ENCODE data around the gene OR1D5.
"Not testable (repeated sequence)": the region's sequence is repeated elsewhere in the genome, so short reads cannot be mapped to it uniquely, and the experiment has no call there.

The OR1D5 gene

DNA sequence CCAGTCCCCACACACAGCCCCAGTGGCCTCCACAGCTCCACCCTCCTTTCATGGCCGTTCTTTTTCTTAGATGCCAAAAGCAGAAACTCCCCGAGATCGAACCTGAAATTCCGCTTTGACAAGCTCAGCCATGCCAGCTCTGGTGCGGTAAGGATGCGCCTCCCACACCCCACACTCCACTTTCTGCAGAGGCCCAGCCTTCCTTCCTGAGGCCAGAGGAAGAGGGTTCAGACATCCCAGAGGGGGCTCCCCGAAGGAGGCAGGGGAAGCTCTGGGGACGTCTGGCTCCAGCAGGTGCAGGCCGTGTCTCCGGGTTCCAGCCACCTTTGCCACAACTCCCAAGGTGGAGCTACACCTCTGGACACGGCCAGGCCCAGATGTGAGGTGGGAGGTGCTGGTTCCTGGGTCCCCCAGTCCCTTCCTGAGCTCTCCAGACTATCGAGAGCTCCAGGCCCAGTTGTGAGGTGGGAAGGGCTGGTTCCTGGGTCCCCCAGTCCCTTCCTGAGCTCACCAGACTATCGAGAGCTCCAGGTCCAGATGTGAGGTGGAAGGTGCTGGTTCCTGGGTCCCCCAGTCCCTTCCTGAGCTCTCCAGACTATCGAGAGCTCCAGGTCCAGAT lies 32.4 kb downstream of the OR1D5 start:
- not testable (repeated sequence) for DNase-seq

DNA sequence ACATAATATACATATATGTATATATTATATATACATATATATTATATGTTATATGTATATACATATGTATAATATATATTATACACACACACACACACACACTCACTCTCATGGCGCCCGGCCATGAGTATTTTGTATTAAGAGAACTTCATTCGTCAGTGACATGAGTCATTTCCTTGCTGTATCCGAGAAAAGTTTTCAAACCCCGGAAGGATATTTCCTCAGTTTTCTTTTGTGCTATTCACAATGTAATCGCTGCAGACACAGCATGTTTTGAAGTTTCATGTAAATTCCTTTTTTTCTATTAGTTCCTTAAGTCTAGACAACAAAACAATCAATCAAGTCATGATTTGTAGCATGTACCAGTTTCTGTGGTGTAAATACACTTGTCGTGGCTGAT lies 33.3 kb downstream of the OR1D5 start:
- DNase-seq = peak; percentile 65

DNA sequence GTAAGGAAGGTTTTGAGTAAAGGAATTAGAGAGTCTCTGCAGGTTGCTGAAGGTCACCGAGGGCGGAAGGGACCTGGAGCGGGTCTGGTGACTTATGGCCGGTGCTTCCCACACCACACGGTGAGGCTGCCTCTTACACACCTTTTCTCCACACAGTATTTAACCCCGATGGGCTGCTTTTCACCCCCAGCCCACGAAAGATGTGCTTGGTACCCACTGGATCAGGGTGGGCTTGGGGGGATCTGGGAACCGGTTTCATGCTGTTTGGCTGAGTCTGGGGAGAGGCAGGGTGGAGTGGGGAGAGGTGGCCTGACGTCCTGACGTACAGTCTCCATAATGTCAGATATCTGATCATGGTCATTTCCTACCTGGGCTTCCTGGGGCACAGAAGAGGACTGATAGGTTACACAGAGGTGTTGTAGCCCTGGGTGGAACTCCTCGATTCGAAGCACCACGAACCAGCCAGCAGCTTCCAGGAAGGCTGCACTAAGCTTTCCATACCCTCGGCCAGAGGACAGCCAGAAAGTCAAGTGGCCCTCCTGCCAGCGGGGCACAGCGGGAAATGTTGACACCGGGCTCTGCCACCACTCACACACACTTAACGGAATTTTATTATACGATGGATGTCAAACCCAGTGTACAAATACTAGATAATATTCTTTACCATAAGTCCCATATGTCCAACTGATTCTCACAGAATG lies 34.0 kb downstream of the OR1D5 start:
- DNase-seq = no peak

DNA sequence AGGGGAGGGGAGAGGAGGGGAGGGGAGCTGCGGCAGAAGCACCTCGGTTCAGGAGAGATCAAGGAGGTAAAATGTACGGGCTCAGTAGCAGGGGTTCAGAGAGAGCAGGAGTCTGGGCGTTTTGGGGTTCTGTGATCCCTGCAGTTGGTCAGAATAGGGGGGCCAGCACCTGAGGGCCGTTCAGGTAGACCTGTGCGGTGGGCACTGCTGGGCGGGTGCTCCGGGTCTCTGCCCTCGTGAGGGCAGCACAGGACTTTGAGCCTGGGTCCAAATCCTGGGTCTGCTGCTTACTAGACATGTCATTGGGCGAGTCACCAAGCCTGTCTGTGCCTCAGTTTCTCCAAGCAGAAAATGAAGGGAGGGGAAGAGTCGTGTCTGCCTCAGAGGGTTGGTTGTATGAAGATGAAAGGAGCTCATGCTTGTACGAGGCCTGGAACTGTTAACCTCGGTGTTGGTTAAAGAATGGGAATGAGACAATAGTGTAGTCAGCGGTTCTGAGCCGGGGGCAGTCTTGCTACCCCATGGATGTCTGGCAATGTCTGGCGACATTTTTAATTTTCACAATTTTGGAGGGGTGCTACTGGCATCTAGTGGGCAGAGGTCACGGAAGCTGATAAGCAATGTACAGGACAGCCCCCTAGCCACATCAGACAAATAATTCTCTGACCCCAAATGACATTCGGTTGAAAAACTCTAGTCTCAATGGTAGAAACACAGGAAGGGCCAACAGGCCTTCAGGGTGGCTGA lies 35.4 kb downstream of the OR1D5 start:
- DNase-seq = no peak

DNA sequence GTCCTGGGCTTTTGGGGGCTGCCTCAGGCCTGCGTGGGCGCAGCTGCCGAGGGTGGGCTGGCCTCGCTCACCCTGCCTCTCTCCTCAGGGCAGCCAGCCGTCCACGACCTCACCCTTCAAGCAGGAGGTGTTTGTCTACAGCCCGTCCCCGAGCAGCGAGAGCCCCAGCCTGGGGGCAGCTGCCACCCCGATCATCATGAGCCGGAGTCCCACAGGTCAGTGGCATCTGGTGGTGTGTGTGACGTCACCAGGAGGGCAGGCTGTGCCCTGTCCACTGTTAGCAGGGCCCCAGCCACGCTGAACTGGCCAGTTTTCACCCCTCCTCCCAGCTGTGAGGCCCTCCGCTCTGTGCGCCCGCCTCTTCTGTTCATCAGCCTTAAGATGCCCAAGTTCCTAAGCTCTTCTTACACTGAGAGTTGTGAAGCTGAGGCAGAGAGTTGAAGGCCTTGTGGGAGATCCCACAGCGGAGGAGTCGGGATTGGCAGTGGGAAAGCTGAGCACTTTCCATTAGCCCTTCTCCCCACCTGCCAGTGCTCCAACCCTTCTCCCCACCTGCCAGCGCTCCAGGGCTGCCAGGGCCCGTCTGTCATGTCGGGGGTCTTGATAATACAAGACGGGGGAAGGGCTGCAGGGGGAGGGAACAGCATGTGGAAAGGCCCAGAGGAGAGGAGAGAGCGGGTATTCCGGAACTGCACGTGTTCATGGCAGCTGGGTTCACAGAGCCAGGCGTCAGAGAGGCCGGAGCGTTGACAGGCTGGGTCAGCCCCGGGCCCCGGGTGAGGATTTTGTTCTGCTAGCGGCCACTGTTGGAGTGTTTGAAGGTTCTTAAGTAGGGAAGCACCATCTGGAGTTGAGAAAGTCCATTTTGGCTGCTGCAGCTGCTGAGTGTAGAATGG lies 36.3 kb downstream of the OR1D5 start:
- no peak for DNase-seq

DNA sequence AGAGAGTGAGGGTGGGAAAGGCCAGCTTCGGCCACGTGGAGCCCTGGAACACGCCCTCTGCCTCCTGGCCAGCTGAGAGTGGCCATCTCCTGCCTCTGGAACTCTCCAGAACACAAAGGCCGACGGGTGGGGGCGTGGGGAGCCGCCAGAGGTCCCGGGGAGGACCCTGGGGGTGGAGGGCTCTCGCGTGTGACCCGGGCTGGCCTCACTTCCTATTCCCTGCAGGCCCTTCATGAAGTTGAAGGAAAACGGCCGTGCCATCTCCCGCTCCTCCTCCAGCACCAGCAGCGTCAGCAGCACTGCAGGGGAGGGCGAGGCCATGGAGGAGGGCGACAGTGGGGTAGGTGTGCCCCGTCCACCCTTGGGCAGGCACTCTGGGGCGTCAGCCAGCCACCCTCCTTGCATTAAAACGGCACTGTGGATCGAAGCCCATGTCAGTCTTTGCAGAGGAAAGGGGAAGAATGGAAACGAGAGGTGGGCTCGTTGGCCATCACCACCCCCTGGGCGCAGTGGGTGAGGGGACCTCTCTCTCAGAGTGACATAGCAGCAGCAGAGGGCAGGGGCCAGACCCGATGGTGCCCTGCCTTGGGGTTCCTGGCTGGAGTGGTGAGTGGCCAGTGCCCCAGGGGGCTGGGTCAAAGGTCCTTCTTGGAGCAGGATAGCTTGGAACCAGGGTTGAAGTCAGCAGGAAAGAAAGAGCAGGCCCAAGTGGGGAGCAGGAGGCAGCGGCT lies 37.1 kb downstream of the OR1D5 start:
- no peak for DNase-seq

DNA sequence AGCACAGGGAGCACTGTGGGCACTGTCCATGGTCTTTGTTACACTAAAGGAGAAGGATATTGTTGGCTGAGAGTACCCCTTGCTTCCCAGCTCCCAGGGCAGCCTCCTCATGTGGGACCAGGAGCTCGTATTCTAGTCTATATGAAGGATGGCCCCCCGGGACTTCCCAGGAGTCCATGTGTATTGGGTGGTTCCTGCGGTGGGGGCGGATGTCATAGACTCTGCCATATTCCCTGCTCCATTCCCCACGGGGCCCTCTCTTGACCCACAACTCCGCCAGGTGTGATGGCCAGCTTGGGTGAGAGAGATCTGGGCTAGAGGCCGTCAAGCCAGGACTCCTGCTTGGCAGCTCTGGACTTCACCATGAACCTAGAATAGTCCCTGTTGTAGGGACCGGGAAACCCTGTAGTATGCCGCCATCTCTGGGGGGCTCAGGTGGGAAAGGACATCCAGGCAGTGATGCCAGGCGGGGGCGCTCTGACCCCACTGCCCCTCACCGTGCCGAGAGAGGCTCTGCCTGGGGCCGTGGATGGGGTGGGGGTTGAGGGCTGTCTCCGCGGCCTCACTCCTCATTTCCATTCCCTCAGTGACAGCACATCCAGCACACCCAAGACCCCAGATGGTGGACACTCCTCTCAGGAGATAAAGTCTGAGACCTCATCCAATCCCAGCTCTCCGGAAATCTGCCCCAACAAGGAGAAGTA lies 37.8 kb downstream of the OR1D5 start:
- no peak for DNase-seq

DNA sequence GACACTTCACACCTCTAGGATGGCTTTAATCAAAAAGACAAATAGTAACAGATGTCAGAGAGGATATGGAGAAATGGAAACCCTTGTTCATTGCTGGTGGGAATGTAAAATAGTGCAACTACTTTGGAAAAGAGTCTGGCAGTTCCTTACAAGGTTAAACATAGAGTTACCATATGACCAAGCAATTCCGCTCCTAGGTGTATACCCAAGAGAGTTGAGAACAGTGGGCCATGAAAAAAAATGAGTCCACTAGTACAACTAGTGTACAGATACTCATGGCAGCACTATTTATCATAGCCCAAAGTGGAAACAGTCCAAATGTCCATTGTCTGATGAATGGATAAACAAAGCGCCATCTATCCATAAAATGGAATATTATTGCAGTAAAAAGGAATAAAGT lies 39.1 kb downstream of the OR1D5 start:
- DNase-seq = no peak

DNA sequence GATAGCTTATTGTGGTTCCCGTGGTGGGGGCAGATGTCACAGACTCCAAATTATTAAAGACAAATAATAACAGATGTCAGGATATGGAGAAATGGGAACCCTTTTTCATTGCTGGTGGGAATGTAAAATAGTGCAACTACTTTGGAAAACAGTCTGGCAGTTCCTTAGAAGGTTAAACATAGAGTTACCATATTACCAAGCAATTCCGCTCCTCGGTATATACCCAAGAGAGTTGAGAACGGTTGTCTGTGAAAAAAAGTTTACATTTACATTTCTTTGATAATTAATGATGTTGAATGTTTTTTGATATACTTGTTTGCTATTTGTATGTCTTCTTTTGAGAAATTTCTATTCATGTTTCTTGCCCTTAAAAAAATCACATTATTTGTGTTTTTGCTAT lies 41.2 kb downstream of the OR1D5 start:
- DNase-seq = no peak

DNA sequence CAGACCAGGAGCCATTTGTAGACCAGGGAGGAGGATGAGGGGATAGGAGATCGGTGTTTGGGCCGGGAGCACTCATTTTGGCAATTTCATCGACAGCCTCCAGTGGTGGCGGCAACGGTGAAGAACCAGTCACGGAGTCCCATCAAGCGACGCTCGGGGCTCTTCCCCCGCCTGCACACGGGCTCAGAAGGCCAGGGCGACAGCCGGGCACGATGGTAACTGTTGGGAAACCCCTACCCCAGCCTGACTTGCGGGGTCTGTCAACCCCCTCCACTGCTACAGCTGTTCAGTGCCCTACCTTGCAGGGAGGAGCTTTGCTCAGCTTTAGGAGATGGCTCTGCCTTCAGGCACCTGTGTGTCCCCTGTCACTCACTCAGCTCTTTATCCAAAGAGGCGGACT lies 43.0 kb downstream of the OR1D5 start:
- no peak for DNase-seq

DNA sequence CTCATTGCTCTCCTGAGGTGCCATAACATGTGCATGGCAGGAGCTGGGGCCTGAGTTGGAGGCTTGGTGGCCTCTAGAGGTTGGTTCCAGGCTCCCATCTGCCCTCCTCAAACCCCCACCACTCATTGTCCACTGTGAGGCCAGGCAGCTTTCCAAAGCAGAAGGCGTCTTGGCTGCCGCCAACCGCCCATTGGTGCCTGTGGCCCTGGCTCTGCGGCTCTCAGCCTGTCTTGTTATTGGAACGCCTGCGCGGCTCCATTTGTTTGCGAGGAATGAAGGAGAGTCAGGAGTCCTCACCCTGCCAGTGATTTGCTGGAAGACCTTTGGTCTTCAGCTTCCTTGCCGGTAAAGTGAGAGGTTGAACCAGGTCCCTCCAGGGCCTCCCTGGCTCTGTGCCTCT lies 43.6 kb downstream of the OR1D5 start:
- DNase-seq = no peak

DNA sequence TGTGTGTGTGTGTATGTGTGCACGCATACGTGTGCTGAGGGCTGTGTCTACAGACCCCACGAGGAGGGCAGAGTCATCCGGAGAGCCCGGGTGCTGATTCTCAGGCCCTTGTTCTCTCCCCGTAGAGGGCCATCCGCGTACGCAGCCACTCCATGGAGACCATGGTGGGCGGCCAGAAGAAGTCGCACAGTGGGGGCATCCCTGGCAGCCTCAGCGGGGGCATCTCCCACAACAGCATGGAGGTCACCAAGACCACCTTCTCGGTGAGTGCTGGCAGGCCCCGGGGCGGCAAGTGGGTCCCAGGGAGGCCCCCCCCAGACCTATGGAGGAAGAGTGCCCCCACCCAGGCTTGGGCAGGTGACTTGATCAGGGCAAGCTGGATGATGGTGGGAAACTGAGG lies 45.5 kb downstream of the OR1D5 start:
- DNase-seq = no peak

DNA sequence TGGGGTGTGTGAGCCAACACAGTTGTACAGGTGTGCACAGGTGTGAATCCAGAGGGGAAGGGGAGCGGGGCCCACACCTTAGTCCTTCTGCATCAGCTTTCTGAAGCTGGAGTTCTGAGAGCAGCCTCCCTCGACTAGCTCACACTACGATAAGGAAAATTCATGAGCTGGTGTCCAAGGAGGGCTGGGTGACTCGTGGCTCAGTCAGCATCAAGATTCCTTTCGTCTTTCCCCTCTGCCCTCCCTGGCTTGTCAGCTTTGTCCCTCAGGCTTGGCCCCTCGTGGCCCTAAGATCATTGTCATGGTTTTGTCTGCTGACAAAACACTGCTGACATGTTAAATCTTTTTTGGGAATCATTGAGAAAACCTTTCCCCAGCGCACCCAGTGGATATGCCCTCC lies 47.5 kb downstream of the OR1D5 start:
- peak; percentile 33 for DNase-seq

DNA sequence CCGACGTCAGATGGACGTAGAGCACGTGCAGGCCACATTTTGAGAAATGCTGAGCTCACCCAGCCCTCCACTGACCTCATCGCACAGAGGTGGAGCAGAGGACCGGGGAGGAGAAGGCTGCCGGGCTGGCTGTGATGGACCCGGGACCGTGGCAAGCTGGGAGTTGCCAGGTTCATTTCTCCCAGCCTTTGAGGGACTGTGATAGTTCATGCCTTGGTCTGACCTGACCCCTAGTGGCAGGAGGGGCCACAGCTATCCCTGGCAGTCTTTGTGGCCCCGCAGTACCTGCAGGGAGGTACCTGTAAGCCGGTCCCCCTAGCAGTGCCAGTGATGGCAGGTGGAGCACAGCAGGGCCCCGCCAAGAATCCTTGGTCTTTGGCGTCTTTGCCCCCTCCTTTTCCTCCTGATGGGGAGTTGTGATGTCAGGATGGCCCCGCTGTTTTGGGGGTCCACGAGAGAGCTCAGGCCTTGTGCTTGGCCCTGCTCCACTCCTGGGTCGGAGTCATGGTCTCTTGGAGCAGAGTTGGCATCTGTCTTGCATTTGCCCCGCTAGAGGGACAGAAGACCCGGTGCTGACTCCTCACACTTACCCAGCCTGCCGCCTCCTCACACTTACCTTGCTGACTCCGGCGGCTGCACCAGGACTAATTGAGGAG lies 50.4 kb downstream of the OR1D5 start:
- peak; percentile 20 for DNase-seq
